ENCODE measurements around the gene BBOX1. TPM values are rescaled to one million over a fixed set of nuclear protein-coding genes. Genes with fewer than 3 reads are reported as not detected.

BBOX1 gene
- polyA plus RNA-seq, 1 donor from 2014 or later, result not detected

DNA sequence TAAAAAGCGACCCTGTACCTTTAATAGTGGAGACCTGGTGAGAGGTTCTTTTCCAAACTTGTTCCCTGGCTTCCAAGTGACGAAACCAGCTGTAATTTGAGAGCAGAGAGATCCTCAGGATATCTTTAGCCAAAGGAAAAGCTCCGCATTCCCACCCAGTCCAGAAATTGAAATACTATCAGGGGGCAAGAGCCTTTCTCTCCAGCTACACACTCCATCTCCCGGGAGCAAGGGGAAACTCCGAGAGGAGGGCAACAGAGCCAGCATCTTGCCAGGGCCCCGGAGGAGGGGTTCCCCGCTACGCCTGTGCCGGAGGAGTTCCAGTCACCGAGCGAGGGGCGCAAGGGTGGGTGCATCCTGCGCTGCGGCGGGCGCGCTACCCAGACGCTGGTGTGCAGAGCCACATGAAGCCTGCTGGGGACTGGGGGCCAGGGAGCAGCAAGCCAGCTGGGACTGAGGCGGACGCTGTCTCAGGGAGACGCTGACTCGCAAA, 46.6 kb upstream of the BBOX1 start, which contains the start of gene FIBIN:
Gene FIBIN, plus strand, starts transcription at position 148 of the 493 bp plus-strand sequence. CDS start 415 bp downstream, outside the sequence.
- Histone ChIP-seq H3K9me3 (ENCODE audit: low read length) (no peaks in the 10 kb centered on the region), H4K20me1 (ENCODE audit: insufficient read depth) (no peaks in the 10 kb centered on the region), H3K79me2 (replicated peaks; ENCODE audit: insufficient read depth, low read length) (no peaks in the 10 kb centered on the region), H3K4me3 (ENCODE audit: low read length) (no peak within 1 kb of the TSS), H3K9ac (ENCODE audit: low read length) (no peak within 1 kb of the TSS), H2AFZ (ENCODE audit: low read depth, low read length) (no peak within 1 kb of the TSS), H3K36me3 (ENCODE audit: insufficient read depth, low read length) (no peaks in the 10 kb centered on the region), H3K4me2 (ENCODE audit: low read length) (no peak within 1 kb of the TSS), H3K27me3 (ENCODE audit: insufficient read depth, low read depth, low read length) (no peaks in the 10 kb centered on the region), H3F3A (ENCODE audit: insufficient read depth, low read length, poor library complexity, severe bottlenecking) (no peaks in the 10 kb centered on the region), H3K9me2 (ENCODE audit: insufficient read depth, low read length) (no peaks in the 10 kb centered on the region), H3K27ac (ENCODE audit: low read length) (no peak within 1 kb of the TSS)
- TF ChIP-seq RAD21 (conservative IDR thresholded peaks at IDR 0.05) (no peak), TAF1 (IDR thresholded peaks at IDR 0.05; ENCODE audit: low read depth) (no peak), MXI1 (conservative IDR thresholded peaks at IDR 0.05; ENCODE audit: poor library complexity, severe bottlenecking) (no peak), EP300 (conservative IDR thresholded peaks at IDR 0.05; ENCODE audit: poor library complexity, severe bottlenecking) (no peak), EZH2 (IDR thresholded peaks at IDR 0.05; ENCODE audit: borderline replicate concordance, insufficient read depth, low read length, poor library complexity, severe bottlenecking) (no peak), SMC3 (conservative IDR thresholded peaks at IDR 0.05; ENCODE audit: poor library complexity) (no peak), POLR2AphosphoS5 (IDR thresholded peaks at IDR 0.05) (no peak)
- TF ChIP-seq, protein P1, sequence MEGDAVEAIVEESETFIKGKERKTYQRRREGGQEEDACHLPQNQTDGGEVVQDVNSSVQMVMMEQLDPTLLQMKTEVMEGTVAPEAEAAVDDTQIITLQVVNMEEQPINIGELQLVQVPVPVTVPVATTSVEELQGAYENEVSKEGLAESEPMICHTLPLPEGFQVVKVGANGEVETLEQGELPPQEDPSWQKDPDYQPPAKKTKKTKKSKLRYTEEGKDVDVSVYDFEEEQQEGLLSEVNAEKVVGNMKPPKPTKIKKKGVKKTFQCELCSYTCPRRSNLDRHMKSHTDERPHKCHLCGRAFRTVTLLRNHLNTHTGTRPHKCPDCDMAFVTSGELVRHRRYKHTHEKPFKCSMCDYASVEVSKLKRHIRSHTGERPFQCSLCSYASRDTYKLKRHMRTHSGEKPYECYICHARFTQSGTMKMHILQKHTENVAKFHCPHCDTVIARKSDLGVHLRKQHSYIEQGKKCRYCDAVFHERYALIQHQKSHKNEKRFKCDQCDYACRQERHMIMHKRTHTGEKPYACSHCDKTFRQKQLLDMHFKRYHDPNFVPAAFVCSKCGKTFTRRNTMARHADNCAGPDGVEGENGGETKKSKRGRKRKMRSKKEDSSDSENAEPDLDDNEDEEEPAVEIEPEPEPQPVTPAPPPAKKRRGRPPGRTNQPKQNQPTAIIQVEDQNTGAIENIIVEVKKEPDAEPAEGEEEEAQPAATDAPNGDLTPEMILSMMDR (IDR thresholded peaks at IDR 0.05; ENCODE audit: poor library complexity, severe bottlenecking), result no peak
- TF ChIP-seq, protein P2, sequence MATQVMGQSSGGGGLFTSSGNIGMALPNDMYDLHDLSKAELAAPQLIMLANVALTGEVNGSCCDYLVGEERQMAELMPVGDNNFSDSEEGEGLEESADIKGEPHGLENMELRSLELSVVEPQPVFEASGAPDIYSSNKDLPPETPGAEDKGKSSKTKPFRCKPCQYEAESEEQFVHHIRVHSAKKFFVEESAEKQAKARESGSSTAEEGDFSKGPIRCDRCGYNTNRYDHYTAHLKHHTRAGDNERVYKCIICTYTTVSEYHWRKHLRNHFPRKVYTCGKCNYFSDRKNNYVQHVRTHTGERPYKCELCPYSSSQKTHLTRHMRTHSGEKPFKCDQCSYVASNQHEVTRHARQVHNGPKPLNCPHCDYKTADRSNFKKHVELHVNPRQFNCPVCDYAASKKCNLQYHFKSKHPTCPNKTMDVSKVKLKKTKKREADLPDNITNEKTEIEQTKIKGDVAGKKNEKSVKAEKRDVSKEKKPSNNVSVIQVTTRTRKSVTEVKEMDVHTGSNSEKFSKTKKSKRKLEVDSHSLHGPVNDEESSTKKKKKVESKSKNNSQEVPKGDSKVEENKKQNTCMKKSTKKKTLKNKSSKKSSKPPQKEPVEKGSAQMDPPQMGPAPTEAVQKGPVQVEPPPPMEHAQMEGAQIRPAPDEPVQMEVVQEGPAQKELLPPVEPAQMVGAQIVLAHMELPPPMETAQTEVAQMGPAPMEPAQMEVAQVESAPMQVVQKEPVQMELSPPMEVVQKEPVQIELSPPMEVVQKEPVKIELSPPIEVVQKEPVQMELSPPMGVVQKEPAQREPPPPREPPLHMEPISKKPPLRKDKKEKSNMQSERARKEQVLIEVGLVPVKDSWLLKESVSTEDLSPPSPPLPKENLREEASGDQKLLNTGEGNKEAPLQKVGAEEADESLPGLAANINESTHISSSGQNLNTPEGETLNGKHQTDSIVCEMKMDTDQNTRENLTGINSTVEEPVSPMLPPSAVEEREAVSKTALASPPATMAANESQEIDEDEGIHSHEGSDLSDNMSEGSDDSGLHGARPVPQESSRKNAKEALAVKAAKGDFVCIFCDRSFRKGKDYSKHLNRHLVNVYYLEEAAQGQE (IDR thresholded peaks at IDR 0.05; ENCODE audit: borderline replicate concordance), result no peak

DNA sequence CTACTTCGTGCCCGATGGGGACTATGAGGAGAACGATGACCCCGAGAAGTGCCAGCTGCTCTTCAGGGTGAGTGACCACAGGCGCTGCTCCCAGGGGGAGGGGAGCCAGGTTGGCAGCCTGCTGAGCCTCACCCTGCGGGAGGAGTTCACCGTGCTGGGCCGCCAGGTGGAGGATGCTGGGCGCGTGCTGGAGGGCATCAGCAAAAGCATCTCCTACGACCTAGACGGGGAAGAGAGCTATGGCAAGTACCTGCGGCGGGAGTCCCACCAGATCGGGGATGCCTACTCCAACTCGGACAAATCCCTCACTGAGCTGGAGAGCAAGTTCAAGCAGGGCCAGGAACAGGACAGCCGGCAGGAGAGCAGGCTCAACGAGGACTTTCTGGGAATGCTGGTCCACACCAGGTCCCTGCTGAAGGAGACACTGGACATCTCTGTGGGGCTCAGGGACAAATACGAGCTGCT, 46.0 kb upstream of the BBOX1 start:
- no peak overlapping the region for H2AFZ ChIP-seq (ENCODE audit: low read depth, low read length)
- no peak overlapping the region for H3K27ac ChIP-seq (ENCODE audit: low read length)
- H3K27me3 ChIP-seq (ENCODE audit: insufficient read depth, low read depth, low read length), result no peaks in the 10 kb centered on the region

More for the DNA sequence above, 46.0 kb upstream of the BBOX1 start:
- Histone ChIP-seq H3K9me3 (ENCODE audit: low read length) (no peaks in the 10 kb centered on the region), H3K79me2 (replicated peaks; ENCODE audit: insufficient read depth, low read length) (no peaks in the 10 kb centered on the region), H3K9ac (ENCODE audit: low read length) (no peak overlapping the region), H3K4me2 (ENCODE audit: low read length) (no peak overlapping the region), H4K20me1 (ENCODE audit: insufficient read depth) (no peaks in the 10 kb centered on the region), H3K9me2 (ENCODE audit: insufficient read depth, low read length) (no peaks in the 10 kb centered on the region), H3K36me3 (ENCODE audit: insufficient read depth, low read length) (no peaks in the 10 kb centered on the region), H3F3A (ENCODE audit: insufficient read depth, low read length, poor library complexity, severe bottlenecking) (no peaks in the 10 kb centered on the region), H3K4me3 (ENCODE audit: low read length) (no peak overlapping the region)
- TF ChIP-seq RAD21 (conservative IDR thresholded peaks at IDR 0.05), result no peak
- TF ChIP-seq TAF1 (IDR thresholded peaks at IDR 0.05; ENCODE audit: low read depth), result no peak
- TF ChIP-seq, protein P2 (IDR thresholded peaks at IDR 0.05; ENCODE audit: borderline replicate concordance), result no peak
- no peak for TF ChIP-seq EP300 (conservative IDR thresholded peaks at IDR 0.05; ENCODE audit: poor library complexity, severe bottlenecking)
- TF ChIP-seq SMC3 (conservative IDR thresholded peaks at IDR 0.05; ENCODE audit: poor library complexity), result no peak
- TF ChIP-seq EZH2 (IDR thresholded peaks at IDR 0.05; ENCODE audit: borderline replicate concordance, insufficient read depth, low read length, poor library complexity, severe bottlenecking), result no peak
- TF ChIP-seq POLR2AphosphoS5 (IDR thresholded peaks at IDR 0.05), result no peak
- no peak for TF ChIP-seq MXI1 (conservative IDR thresholded peaks at IDR 0.05; ENCODE audit: poor library complexity, severe bottlenecking)
- TF ChIP-seq, protein P1 (IDR thresholded peaks at IDR 0.05; ENCODE audit: poor library complexity, severe bottlenecking), result no peak

Measured in neural cell (in vitro differentiated cells).